H9 (cell line): ENCODE results near the gene TUFT1. TPM values are rescaled to one million over a fixed set of nuclear protein-coding genes. Genes with fewer than 3 reads are reported as not detected.

Experiments used
- DNase-seq: peaks from one replicate; pipeline ENCODE4 v3.0.0-alpha.2; 2017
- H2AFZ ChIP-seq: one replicate; pipeline ENCODE4 v1.6.1; 2013; ENCODE audit warnings: mild to moderate bottlenecking, low read length, control low read depth, moderate library complexity
- H2AK5ac ChIP-seq: 2 replicates; pipeline ENCODE4 v1.6.1; 2013; ENCODE audit warnings: low read length, control low read depth, mixed read lengths; ENCODE audit not compliant: insufficient read length
- H2BK120ac ChIP-seq: one replicate; pipeline ENCODE4 v1.6.1; 2013; ENCODE audit warnings: low read depth, mild to moderate bottlenecking, low read length, control low read depth, inconsistent platforms; ENCODE audit not compliant: poor library complexity, severe bottlenecking
- H2BK12ac ChIP-seq: 2 replicates; pipeline ENCODE4 v1.6.1; 2013; ENCODE audit warnings: low read length, control low read depth, mixed read lengths, low read depth; ENCODE audit not compliant: insufficient read length
- H2BK15ac ChIP-seq: 2 replicates; pipeline ENCODE4 v1.6.1; 2013; ENCODE audit warnings: low read depth, low read length, control low read depth
- H2BK20ac ChIP-seq: one replicate; pipeline ENCODE4 v1.6.1; 2013; ENCODE audit warnings: low read depth, mild to moderate bottlenecking, low read length, control low read depth, inconsistent platforms; ENCODE audit not compliant: poor library complexity, severe bottlenecking
- H2BK5ac ChIP-seq: 2 replicates; pipeline ENCODE4 v1.6.1; 2013; ENCODE audit warnings: low read length, control low read depth, mixed read lengths; ENCODE audit not compliant: insufficient read length
- H3K14ac ChIP-seq: 2 replicates; pipeline ENCODE4 v1.6.1; 2013; ENCODE audit warnings: low read length, control low read depth; ENCODE audit not compliant: insufficient read depth
- H3K18ac ChIP-seq: 2 replicates; pipeline ENCODE4 v1.6.1; 2013; ENCODE audit warnings: low read depth, mild to moderate bottlenecking, mixed read lengths, low read length, control low read depth; ENCODE audit not compliant: insufficient read length
- H3K23ac ChIP-seq: 2 replicates; pipeline ENCODE4 v1.6.1; 2013; ENCODE audit warnings: low read length, control low read depth, mixed read lengths, low read depth; ENCODE audit not compliant: insufficient read length
- H3K23me2 ChIP-seq: 2 replicates; pipeline ENCODE4 v1.6.1; 2013; ENCODE audit warnings: low read depth, mild to moderate bottlenecking, mixed read lengths, low read length, control low read depth; ENCODE audit not compliant: insufficient read length, poor library complexity, severe bottlenecking
- H3K27ac ChIP-seq: 2 replicates; pipeline ENCODE4 v1.5.1; 2013; ENCODE audit warnings: low read length, control low read depth, mixed read lengths, low read depth; ENCODE audit not compliant: insufficient read length
- H3K27me3 ChIP-seq: 2 replicates; pipeline ENCODE4 v1.6.1; 2013; ENCODE audit warnings: low read length, control low read depth, inconsistent platforms; ENCODE audit not compliant: insufficient read depth
- H3K4ac ChIP-seq: 2 replicates; pipeline ENCODE4 v1.6.1; 2013; ENCODE audit warnings: low read depth, mild to moderate bottlenecking, control low read depth, inconsistent platforms, low read length, moderate library complexity
- H3K4me1 ChIP-seq: 2 replicates; pipeline ENCODE4 v1.6.1; 2013; ENCODE audit warnings: low read length, control low read depth, inconsistent platforms; ENCODE audit not compliant: insufficient read depth
- H3K4me2 ChIP-seq: 2 replicates; pipeline ENCODE4 v1.6.1; 2013; ENCODE audit warnings: low read length, control low read depth, mixed read lengths; ENCODE audit not compliant: insufficient read length, insufficient read depth
- H3K56ac ChIP-seq: 2 replicates; pipeline ENCODE4 v1.6.1; 2013; ENCODE audit warnings: low read depth, mild to moderate bottlenecking, mixed read lengths, low read length, control low read depth; ENCODE audit not compliant: insufficient read length
- H3K79me1 ChIP-seq: 2 replicates; pipeline ENCODE4 v1.6.1; 2013; ENCODE audit warnings: low read depth, mild to moderate bottlenecking, moderate library complexity, low read length, control low read depth, inconsistent platforms; ENCODE audit not compliant: insufficient read depth, poor library complexity, severe bottlenecking
- H3K79me2 ChIP-seq: 2 replicates; pipeline ENCODE4 v1.6.1; 2013; ENCODE audit warnings: low read length, control low read depth, inconsistent platforms; ENCODE audit not compliant: insufficient read depth
- H3K9ac ChIP-seq: 2 replicates; pipeline ENCODE4 v1.6.1; 2013; ENCODE audit warnings: low read length, control low read depth, mixed read lengths; ENCODE audit not compliant: insufficient read length; ENCODE audit errors: extremely low read depth
- H3K9me3 ChIP-seq: one replicate; pipeline ENCODE4 v1.6.1; 2013; ENCODE audit warnings: low read depth, low read length, inconsistent platforms; ENCODE audit not compliant: control insufficient read depth
- H3T11ph ChIP-seq: one replicate; pipeline ENCODE4 v1.6.1; 2013; ENCODE audit warnings: mild to moderate bottlenecking, low read length, control low read depth, inconsistent platforms
- H4K20me1 ChIP-seq: one replicate; pipeline ENCODE4 v1.6.1; 2013; ENCODE audit not compliant: control insufficient read depth, insufficient read length, insufficient read depth
- H4K5ac ChIP-seq: 2 replicates; pipeline ENCODE4 v1.6.1; 2013; ENCODE audit warnings: low read depth, mild to moderate bottlenecking, mixed read lengths, low read length, control low read depth; ENCODE audit not compliant: insufficient read length
- H4K8ac ChIP-seq: replicated peaks from 2 replicates; pipeline ENCODE4 v1.6.1; 2013; ENCODE audit warnings: low read length, control low read depth, mixed read lengths, low read depth; ENCODE audit not compliant: insufficient read length
- H4K91ac ChIP-seq: 2 replicates; pipeline ENCODE4 v1.6.1; 2013; ENCODE audit warnings: low read depth, mild to moderate bottlenecking, moderate library complexity, mixed read lengths, low read length, control low read depth; ENCODE audit not compliant: insufficient read length
- H3K27ac Mint-ChIP-seq, 3 experiments: 2 replicates in 2 of 3; 3 replicates in 1 of 3; pipeline ENCODE4 v1.8.0; 2020 to 2021; ENCODE audit warnings: mixed read lengths in 3 of 3, mild to moderate bottlenecking in 1 of 3, moderate library complexity in 1 of 3
- H3K27me3 Mint-ChIP-seq: 2 replicates; pipeline ENCODE4 v1.8.0; 2021; ENCODE audit warnings: low read depth, mild to moderate bottlenecking, moderate library complexity, mixed read lengths
- H3K36me3 Mint-ChIP-seq, 3 experiments: 2 replicates in 2 of 3; 3 replicates in 1 of 3; pipeline ENCODE4 v1.8.0; 2020 to 2021; ENCODE audit warnings: low read depth in 3 of 3, mixed read lengths in 3 of 3; ENCODE audit not compliant: insufficient read depth in 1 of 3
- H3K4me1 Mint-ChIP-seq, 2 experiments: 2 replicates each; pipeline ENCODE4 v1.8.0; 2020; ENCODE audit warnings: mixed read lengths in 2 of 2
- H3K4me3 Mint-ChIP-seq, 2 experiments: 2 replicates in 1 of 2; 3 replicates in 1 of 2; pipeline ENCODE4 v1.8.0; 2020 to 2021; ENCODE audit warnings: mild to moderate bottlenecking in 2 of 2, mixed read lengths in 2 of 2, moderate library complexity in 1 of 2
- H3K9me3 Mint-ChIP-seq, 2 experiments: 2 replicates in 1 of 2; 3 replicates in 1 of 2; pipeline ENCODE4 v1.8.0; 2020; ENCODE audit warnings: mild to moderate bottlenecking in 2 of 2, mixed read lengths in 2 of 2, moderate library complexity in 1 of 2
- CTCF ChIP-seq: fragments of 200-600 bp; sonication (generic); conservative IDR thresholded peaks from 3 replicates; pipeline ENCODE4 v1.8.0; 2021; ENCODE audit warnings: antibody characterized with exemption, mild to moderate bottlenecking
- WGBS: extraction: QIAGEN DNeasy Blood & Tissue Kit; methylation state at CpG from one replicate; pipeline ENCODE4 v1.1.7; 2013; ENCODE audit warnings: missing lambda C conversion rate, low lambda C conversion rate, mixed read lengths; ENCODE audit not compliant: insufficient read length; ENCODE audit errors: extremely low coverage; 5-methylcytosine and 5-hydroxymethylcytosine counted together
- total RNA-seq: library from RNA; stranded (reverse); gene quantifications from 2 replicates; pipeline ENCODE4 v1.2.1, GENCODE V29; 2021

TUFT1 gene
- total RNA-seq, 1 experiment from 2014 or later: 6.2 TPM

DNA sequence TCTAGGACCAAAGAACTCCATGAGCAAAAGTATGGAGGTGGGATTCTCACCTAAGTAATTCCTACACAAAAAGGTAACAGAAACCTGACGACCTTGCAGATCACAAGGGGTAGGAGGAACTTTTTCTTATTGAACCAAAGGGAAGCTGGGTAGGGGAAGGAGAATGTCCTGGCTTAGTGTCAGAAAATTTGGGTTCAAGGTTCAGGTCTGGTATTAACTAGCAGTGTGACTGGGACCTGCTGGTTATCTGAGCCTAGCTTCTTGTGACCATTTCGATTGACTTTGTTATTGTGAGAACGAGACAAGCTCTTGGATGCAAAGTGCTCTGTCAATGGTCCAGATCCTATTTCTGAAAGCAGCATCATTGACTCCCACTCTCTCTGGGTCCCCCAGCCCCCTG, 66.7 kb downstream of the TUFT1 start:
- Mint-ChIP-seq H3K4me3 (no peak overlapping the region), H3K36me3 (no peaks in the 10 kb centered on the region), H3K4me1 (peaks cover 4 to 7% of the 10 kb centered on the region in 2 experiments), H3K9me3 (no peaks in the 10 kb centered on the region), H3K27ac (no peak overlapping the region), H3K27me3 (peaks cover 4% of the 10 kb centered on the region; the same call in 1 of the 2 replicates)
- Histone ChIP-seq H2AK5ac (no peak overlapping the region), H3K79me1 (no peaks in the 10 kb centered on the region), H3K14ac (no peak overlapping the region), H2AFZ (no peak overlapping the region), H2BK12ac (no peak overlapping the region), H2BK5ac (no peak overlapping the region), H3K4me1 (no peaks in the 10 kb centered on the region), H4K20me1 (no peaks in the 10 kb centered on the region), H3K4me2 (no peak overlapping the region), H2BK15ac (no peak overlapping the region), H3K18ac (no peak overlapping the region), H4K5ac (no peak overlapping the region), H3K9ac (no peak overlapping the region), H3K9me3 (no peaks in the 10 kb centered on the region), H3K23me2 (no peaks in the 10 kb centered on the region), H3K27me3 (no peaks in the 10 kb centered on the region), H3K79me2 (no peaks in the 10 kb centered on the region), H2BK20ac (no peak overlapping the region), H4K91ac (no peak overlapping the region), H2BK120ac (no peak overlapping the region), H3K4ac (no peak overlapping the region), H3K56ac (no peak overlapping the region), H3T11ph (no peak overlapping the region), H3K27ac (no peak overlapping the region), H4K8ac (no peak overlapping the region), H3K23ac (no peak overlapping the region)
- WGBS: no CpG with 5 or more reads among the region's 3 CpGs
- no peak for TF ChIP-seq CTCF
- no peak for DNase-seq
